GM21576 (cell line): ENCODE measurements around the gene LRRC38.
"Not testable (repeated sequence)": the region's sequence is repeated elsewhere in the genome, so short reads cannot be mapped to it uniquely, and the experiment has no call there.

Experiments
- ATAC-seq: cut with Tn5 transposase; IDR thresholded peaks from one replicate; pipeline ENCODE4 v1.9.1; 2021; ENCODE audit warnings: mild to moderate bottlenecking, moderate library complexity; ENCODE audit not compliant: unreplicated experiment

Gene LRRC38

DNA sequence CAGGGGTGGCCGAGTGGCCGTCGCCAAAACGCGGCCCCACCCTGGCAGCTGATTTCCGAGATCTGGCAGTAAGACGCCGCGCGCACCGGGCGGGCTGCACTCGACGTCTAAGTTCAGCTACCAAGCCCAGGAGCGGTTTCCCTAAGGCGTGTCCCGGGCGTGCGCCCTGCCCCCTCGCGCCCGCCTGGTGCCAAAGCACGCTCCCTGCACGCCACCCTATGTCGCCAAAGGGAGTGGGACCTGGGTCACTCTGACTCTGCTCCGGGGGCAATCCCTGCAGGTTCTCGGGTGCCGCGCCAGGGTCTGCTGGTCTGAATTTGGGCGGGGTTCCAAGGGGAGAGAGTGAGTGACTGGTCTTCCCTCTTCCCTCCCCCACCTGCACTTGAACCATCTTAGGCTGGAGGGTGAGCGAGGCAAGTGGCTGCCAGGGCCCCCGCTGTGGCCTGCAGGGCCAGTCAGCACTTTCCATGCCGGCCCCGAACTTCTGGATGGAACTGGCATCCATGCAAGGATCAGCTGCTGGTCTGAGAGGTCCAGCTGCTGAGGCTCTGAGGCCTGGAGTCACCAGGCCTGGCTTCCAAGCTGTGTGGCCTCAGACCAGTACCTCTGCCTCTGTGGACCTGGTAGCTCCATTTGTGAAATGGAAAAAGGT lies at the start of gene LRRC38:
LRRC38 (minus strand) TSS at position 109 of the 652 bp plus-strand sequence. CDS start 410 bp downstream, outside the sequence.
- no peak for ATAC-seq

DNA sequence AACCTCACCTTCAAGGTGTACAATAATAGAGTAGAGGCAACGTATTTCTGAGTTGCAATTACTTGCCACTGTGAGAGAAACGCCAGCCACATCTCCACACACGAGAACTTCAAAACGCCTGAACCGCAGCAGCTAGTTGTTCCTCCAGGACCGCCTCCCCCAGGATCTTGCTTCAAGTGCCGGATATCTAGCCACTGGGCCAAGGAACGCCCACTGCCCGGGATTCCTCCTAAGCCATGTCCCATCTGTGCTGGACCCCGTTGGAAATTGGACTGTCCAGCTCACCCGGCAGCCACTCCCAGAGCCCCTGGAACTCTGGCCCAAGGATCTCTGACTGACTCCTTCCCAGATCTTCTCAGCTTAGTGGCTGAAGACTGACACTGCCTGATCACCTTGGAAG lies 49.2 kb upstream of the LRRC38 start:
- ATAC-seq = not testable (repeated sequence)

GRCh38 chr1:13560541-13560940 lies 46.7 kb upstream of the LRRC38 start:
- ATAC-seq = no peak

DNA sequence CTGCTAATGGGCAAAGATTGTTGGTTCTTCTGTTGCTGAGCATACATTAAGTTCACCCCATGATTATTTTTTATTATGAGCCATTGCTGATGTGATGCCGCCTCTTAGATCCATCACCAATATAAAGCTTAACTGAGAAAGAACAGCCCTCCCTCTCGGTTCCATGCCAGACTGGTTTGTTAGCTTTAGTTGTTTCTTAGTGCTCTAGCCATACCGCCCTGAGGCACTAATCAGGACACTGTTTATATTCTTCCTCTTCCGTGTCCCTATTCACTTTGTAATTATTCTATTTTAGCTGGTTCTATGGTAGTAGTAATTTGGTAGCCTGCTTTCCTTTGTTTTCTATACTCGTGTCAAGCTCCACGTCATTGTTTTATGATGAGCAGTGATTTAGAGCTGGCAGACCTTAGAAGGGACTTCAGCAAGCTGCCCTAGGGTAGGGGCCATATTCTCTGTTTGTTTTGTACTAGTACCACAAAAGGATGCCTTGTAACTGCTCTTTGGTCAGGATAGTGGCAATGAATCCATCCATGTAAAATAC lies 42.5 kb upstream of the LRRC38 start:
- no peak for ATAC-seq

DNA sequence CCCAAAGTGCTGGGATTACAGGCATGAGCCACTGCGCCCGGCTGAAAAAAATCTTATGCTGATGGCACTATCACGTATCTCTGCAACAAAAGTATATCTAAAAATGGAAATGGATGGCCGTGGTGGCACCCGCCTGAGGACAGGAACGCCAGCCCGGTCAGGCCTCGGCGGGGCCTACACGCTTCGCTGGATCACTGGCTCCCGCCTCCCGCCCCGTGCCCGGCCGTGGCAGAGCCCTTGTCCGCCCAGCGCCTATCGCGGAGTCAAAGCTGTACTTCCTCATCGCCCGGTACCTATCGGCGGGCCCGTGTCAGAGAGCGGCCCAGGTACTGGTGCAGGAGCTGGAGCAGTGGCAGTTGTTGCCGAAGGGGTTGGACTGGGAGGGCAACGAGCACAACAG lies 41.0 kb upstream of the LRRC38 start:
- ATAC-seq = no peak

DNA sequence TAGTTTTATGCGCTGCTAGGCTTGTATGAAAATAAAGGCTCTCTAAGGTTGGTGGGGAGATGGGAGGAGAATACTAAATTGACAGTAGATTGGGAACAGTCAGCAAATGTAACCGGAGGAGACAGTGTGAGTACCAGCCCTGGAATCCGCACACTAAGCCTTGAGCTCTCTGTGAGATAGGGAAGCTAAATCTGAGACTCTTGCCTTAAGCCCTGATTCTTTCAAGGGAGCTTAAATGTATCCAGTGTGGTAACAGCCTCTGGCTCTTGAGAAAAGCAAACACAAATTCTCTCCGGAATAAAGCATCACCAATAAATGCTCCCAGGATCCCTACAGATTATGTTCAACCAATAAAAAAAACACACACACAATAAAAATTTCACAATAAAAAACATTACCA lies 36.9 kb upstream of the LRRC38 start:
- ATAC-seq = no peak

GRCh38 chr1:13549521-13549920 lies 35.7 kb upstream of the LRRC38 start:
- no peak for ATAC-seq

GRCh38 chr1:13549021-13549420 lies 35.2 kb upstream of the LRRC38 start:
- no peak for ATAC-seq

DNA sequence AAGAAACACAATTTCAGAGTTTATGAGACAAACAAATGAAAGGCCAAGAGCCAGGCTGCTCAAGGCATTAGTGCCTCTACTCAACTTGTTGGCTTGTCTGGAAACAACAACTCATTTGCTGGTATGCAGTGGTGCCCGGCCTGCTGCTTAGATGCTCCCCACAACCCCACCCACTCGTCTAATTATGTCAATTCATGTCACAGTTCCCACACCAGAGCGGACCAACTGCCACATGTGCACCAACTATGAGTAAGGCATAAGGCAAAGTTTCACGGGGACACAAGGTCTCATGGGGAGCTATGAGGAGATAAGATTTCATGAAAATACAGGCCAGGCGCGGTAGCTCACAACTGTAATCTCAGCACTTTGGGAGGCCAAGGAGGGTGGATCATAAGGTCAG lies 34.5 kb upstream of the LRRC38 start:
- ATAC-seq = no peak

DNA sequence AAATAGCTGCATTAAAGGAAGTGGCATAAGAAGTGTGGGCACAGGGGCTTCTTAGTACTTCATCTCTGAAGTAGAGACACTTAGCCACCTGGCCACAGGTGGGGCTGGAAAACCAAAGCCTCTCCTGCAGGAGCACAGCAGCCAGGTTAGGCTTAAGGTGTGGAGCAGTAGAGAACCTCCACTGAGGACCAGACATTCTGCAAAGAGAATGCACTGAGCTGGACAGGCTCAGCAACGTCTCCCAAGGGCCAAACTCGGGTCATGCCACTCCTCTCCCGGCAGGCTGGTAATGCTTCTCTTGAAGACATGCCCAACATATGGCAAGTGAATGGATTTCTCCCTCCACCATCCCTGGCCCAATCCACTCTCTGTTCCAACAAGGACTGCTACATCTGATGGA lies 33.0 kb upstream of the LRRC38 start:
- ATAC-seq = no peak

DNA sequence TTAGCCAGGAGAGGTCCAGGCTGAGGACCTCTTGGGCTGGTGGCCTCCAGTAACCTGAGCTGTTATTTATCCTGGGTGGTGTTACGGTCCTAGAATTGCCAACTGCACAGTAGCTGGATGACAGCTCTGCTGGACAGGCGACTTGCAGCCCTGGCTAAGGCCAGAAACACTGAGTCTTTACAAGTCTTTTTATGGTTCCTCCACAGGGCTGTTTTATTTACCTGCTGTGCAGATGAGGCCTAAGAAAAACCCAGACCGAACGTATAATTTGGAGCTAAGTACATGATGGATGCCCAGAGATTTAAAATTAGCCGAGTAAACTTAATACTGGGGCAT lies 30.4 kb upstream of the LRRC38 start:
- ATAC-seq = no peak

GRCh38 chr1:13543451-13544220 lies 29.8 kb upstream of the LRRC38 start:
- ATAC-seq = no peak

DNA sequence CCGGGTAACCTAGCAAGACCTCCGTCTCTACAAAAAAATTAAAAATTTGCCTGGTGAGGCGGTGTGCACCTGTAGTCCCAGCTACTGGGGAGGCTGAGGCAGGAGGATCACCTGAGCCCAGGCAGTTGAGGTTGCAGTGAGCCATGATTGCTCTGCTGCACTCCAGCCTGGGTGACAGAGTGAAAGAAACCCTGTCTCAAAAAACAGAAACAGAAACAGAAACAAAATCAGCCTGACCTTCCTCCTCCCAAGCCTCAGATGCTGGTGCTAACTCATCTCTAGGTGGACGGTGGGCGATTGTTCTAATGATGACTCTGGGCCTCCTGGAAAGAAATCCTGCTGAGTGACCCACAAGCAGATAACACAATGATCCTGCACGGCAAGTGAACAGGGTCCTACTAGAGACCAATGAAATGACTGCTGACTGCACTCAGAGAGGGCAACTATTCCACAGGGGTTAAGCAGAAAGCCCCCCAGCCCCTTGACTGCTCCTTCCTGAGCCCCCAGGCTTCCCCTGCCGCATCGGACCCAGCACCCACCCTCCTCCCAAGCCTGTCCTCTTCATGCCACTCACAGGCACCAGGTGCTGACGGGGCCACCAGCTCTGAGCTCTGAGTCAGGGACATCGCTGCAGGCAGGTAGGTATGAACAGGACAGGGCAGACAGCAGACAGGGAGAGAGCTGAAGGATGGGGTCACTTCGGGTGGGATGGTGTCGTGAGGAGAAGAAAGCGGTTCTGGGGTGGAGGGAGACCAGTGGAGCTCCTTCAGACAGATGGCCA lies 27.8 kb upstream of the LRRC38 start:
- ATAC-seq = no peak

GRCh38 chr1:13540866-13541265 lies 27.1 kb upstream of the LRRC38 start:
- ATAC-seq = no peak

- ATAC-seq = no peak
These were observed 25.9 kb upstream of the LRRC38 start for GRCh38 chr1:13539683-13540082.

GRCh38 chr1:13538832-13539231 lies 25.0 kb upstream of the LRRC38 start:
- ATAC-seq = no peak

- no peak for ATAC-seq
These were observed 22.8 kb upstream of the LRRC38 start for GRCh38 chr1:13536571-13536970.

DNA sequence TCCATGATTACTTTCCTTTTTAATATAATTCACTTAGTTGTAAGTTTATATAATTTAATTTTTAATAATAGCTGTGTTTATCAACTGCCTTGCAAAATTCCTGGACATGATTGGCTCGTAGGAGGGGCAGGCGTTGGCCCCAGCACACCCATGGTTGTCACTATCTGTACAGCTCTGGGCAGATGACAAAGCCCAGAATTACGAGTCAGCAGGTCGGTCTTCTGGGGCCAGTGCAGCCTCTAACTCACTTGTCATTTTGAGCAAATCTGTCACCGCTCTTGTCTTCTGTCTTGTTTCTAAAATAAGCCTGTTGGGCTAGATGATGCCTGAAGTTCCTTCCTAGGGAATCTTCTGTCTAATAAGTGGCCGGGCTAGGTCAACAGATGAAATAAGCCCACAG lies 21.4 kb upstream of the LRRC38 start:
- ATAC-seq = no peak

GRCh38 chr1:13528320-13528719 lies 14.5 kb upstream of the LRRC38 start:
- no peak for ATAC-seq

GRCh38 chr1:13523780-13524477 lies 10.1 kb upstream of the LRRC38 start:
- no peak for ATAC-seq

DNA sequence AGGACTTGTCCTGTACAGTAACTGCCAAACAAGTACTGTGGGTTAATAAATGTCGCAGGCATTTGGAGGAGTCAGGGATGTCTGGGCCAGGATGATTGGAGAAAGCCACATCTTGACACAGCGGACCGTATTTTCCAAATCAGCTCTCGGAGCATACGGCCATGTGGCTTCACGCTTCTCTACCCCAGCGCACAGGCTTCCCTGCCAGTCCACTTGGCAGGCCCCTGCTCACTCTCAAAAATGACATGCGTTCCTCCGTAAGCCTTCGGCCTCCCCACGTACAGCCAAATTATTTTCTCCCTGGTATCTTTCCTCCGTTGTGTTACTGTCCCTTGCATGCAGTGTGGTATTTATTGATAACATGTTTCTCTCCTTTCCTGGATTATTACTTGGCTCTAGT lies 7.2 kb upstream of the LRRC38 start:
- ATAC-seq = no peak
